GM19351 (cell line): ENCODE results near the gene RPS6KA4.

Source experiments
- ATAC-seq: cut with Tn5 transposase; IDR thresholded peaks from one replicate; pipeline ENCODE4 v1.9.1; 2021; ENCODE audit warnings: mild to moderate bottlenecking, moderate library complexity; ENCODE audit not compliant: unreplicated experiment

Gene RPS6KA4

GRCh38 chr11:64362339-64362738 lies 3.4 kb downstream of the RPS6KA4 start:
- ATAC-seq, result no peak

- no peak for ATAC-seq
Observed at GRCh38 chr11:64364435-64364834, 5.5 kb downstream of the RPS6KA4 start.

- ATAC-seq, result no peak
Observed at GRCh38 chr11:64364911-64365310, 5.9 kb downstream of the RPS6KA4 start.

GRCh38 chr11:64366751-64367150 lies 7.8 kb downstream of the RPS6KA4 start:
- no peak for ATAC-seq

- no peak for ATAC-seq
Observed at GRCh38 chr11:64367931-64368672, 9.1 kb downstream of the RPS6KA4 start.

- ATAC-seq, result no peak
Observed at GRCh38 chr11:64368673-64369074, 9.7 kb downstream of the RPS6KA4 start.

GRCh38 chr11:64369440-64370421 lies 10.8 kb downstream of the RPS6KA4 start:
- ATAC-seq, result no peak

- ATAC-seq, result no peak
Observed at GRCh38 chr11:64371201-64371600, 12.2 kb downstream of the RPS6KA4 start.

- no peak for ATAC-seq
Observed at GRCh38 chr11:64372021-64372420, 13.1 kb downstream of the RPS6KA4 start.

- no peak for ATAC-seq
Observed at GRCh38 chr11:64372802-64373597, 14.0 kb downstream of the RPS6KA4 start.

- ATAC-seq, result no peak
Observed at GRCh38 chr11:64373598-64373974, 14.6 kb downstream of the RPS6KA4 start.

GRCh38 chr11:64376071-64376470 lies 17.1 kb downstream of the RPS6KA4 start:
- no peak for ATAC-seq

- ATAC-seq, result no peak
Observed at GRCh38 chr11:64378335-64378880, 19.4 kb downstream of the RPS6KA4 start.

GRCh38 chr11:64379160-64379559 lies 20.2 kb downstream of the RPS6KA4 start:
- no peak for ATAC-seq

GRCh38 chr11:64379817-64380709 lies 21.1 kb downstream of the RPS6KA4 start:
- no peak for ATAC-seq

- ATAC-seq, result no peak
Observed at GRCh38 chr11:64381350-64381749, 22.4 kb downstream of the RPS6KA4 start.

- ATAC-seq, result no peak
Observed at GRCh38 chr11:64382047-64382446, 23.1 kb downstream of the RPS6KA4 start.

GRCh38 chr11:64382586-64382985 lies 23.6 kb downstream of the RPS6KA4 start:
- ATAC-seq, result no peak

- ATAC-seq, result no peak
Observed at GRCh38 chr11:64383580-64383979, 24.6 kb downstream of the RPS6KA4 start.
